ENCODE results near the gene TTC8.

DNA sequence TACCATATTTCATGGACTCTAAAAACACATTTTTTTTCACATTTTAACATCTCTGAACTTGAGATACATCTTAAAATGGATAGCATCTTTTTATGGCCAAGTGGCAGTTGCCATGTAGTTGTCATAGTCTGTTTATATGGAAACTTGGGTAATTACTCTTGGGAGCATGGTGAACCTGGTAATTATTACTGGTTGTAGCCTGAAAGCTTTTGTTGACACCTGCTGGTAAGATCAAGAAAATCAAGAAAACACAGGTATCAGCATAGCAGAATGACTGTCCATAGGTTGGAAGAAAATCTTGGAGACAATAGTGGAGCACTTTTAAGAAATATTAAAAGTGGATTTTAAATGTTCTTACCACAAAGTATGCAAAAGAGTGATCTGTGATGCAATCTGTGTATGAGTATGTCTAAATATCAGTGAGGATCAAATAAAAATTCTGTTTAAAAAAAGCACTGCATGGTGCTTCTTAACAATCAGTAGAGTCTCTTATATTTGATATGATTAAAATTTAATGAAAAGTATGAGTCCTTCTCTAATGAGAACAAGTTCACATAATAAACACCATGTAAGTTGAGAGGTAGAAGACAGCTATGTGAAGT, 44.2 kb downstream of the TTC8 start:
- TF ChIP-seq, protein P1, sequence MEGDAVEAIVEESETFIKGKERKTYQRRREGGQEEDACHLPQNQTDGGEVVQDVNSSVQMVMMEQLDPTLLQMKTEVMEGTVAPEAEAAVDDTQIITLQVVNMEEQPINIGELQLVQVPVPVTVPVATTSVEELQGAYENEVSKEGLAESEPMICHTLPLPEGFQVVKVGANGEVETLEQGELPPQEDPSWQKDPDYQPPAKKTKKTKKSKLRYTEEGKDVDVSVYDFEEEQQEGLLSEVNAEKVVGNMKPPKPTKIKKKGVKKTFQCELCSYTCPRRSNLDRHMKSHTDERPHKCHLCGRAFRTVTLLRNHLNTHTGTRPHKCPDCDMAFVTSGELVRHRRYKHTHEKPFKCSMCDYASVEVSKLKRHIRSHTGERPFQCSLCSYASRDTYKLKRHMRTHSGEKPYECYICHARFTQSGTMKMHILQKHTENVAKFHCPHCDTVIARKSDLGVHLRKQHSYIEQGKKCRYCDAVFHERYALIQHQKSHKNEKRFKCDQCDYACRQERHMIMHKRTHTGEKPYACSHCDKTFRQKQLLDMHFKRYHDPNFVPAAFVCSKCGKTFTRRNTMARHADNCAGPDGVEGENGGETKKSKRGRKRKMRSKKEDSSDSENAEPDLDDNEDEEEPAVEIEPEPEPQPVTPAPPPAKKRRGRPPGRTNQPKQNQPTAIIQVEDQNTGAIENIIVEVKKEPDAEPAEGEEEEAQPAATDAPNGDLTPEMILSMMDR (IDR thresholded peaks at IDR 0.05), result peak in 1 of 5 experiments; percentile 14
- no peak for TF ChIP-seq EP300 (IDR thresholded peaks at IDR 0.05)
